ENCODE results near the gene ASB2.
A peak's percentile ranks its signal among the peaks of the same experiment; 100 is the strongest.

Gene ASB2

GRCh38 chr14:93941293-93941910 is 35.0 kb downstream of the ASB2 start:
- H3K4me3 Mint-ChIP-seq: no peak overlapping the region
- H3K27ac Mint-ChIP-seq: peak overlapping the region; percentile 50
- ATAC-seq (no peak), DNase-seq (ENCODE audit: low spot score in 2 of 2) (no peak)
- H3K4me1 Mint-ChIP-seq: peaks cover 23% of the 10 kb centered on the region
- peaks cover 69% of the 10 kb centered on the region for H3K36me3 Mint-ChIP-seq
- H3K9me3 Mint-ChIP-seq: no peaks in the 10 kb centered on the region

- H3K9me3 Mint-ChIP-seq: no peaks in the 10 kb centered on the region
- H3K36me3 Mint-ChIP-seq: peaks cover 67% of the 10 kb centered on the region
- H3K4me1 Mint-ChIP-seq: peaks cover 17% of the 10 kb centered on the region
- H3K27ac Mint-ChIP-seq: peak overlapping the region; percentile 50
- H3K4me3 Mint-ChIP-seq: peak overlapping the region; percentile 0
- ATAC-seq (no peak), DNase-seq (ENCODE audit: low spot score in 2 of 2) (no peak)
Observed at GRCh38 chr14:93940437-93940836, 35.9 kb downstream of the ASB2 start.

GRCh38 chr14:93939304-93940229 is 36.8 kb downstream of the ASB2 start:
- Mint-ChIP-seq H3K9me3 (no peaks in the 10 kb centered on the region), H3K36me3 (peaks cover 59% of the 10 kb centered on the region), H3K4me3 (peak overlapping the region; percentile 41), H3K4me1 (peaks cover 17% of the 10 kb centered on the region), H3K27ac (peak overlapping the region; percentile 50)
- DNase-seq (ENCODE audit: low spot score in 2 of 2) (peak; percentile 97 to 99), ATAC-seq (peak; percentile 96)

GRCh38 chr14:93938751-93939303 is 37.5 kb downstream of the ASB2 start:
- Mint-ChIP-seq H3K36me3 (peaks cover 56% of the 10 kb centered on the region), H3K4me3 (peak overlapping the region; percentile 41), H3K27ac (no peak overlapping the region), H3K9me3 (no peaks in the 10 kb centered on the region), H3K4me1 (peaks cover 17% of the 10 kb centered on the region)
- no peak for ATAC-seq
- DNase-seq (ENCODE audit: low spot score in 2 of 2): no peak

GRCh38 chr14:93937519-93937918 is 38.9 kb downstream of the ASB2 start:
- H3K4me1 Mint-ChIP-seq: peaks cover 17% of the 10 kb centered on the region
- DNase-seq (ENCODE audit: low spot score in 2 of 2) (no peak), ATAC-seq (no peak)
- no peak overlapping the region for H3K27ac Mint-ChIP-seq
- no peak overlapping the region for H3K4me3 Mint-ChIP-seq
- no peaks in the 10 kb centered on the region for H3K9me3 Mint-ChIP-seq
- peaks cover 48% of the 10 kb centered on the region for H3K36me3 Mint-ChIP-seq

GRCh38 chr14:93936926-93937325 is 39.4 kb downstream of the ASB2 start:
- H3K36me3 Mint-ChIP-seq: peaks cover 48% of the 10 kb centered on the region
- peaks cover 17% of the 10 kb centered on the region for H3K4me1 Mint-ChIP-seq
- ATAC-seq (no peak), DNase-seq (ENCODE audit: low spot score in 2 of 2) (no peak)
- H3K27ac Mint-ChIP-seq: no peak overlapping the region
- no peaks in the 10 kb centered on the region for H3K9me3 Mint-ChIP-seq
- H3K4me3 Mint-ChIP-seq: no peak overlapping the region

- Mint-ChIP-seq H3K4me3 (no peak overlapping the region), H3K4me1 (peaks cover 16% of the 10 kb centered on the region), H3K27ac (no peak overlapping the region), H3K9me3 (no peaks in the 10 kb centered on the region), H3K36me3 (peaks cover 43% of the 10 kb centered on the region)
- ATAC-seq: no peak
- no peak for DNase-seq (ENCODE audit: low spot score in 2 of 2)
Observed at GRCh38 chr14:93936245-93936644, 40.1 kb downstream of the ASB2 start.

- no peak for DNase-seq (ENCODE audit: low spot score in 2 of 2)
- Mint-ChIP-seq H3K36me3 (peaks cover 36% of the 10 kb centered on the region), H3K4me1 (peaks cover 6% of the 10 kb centered on the region), H3K9me3 (no peaks in the 10 kb centered on the region), H3K27ac (no peak overlapping the region), H3K4me3 (no peak overlapping the region)
- ATAC-seq: no peak
Observed at GRCh38 chr14:93935213-93935612, 41.2 kb downstream of the ASB2 start.

GRCh38 chr14:93932642-93933041 is 43.7 kb downstream of the ASB2 start:
- Mint-ChIP-seq H3K9me3 (no peaks in the 10 kb centered on the region), H3K36me3 (peaks cover 23% of the 10 kb centered on the region)
- ATAC-seq: no peak

GRCh38 chr14:93930989-93931307 is 45.4 kb downstream of the ASB2 start:
- no peak overlapping the region for H3K4me3 Mint-ChIP-seq
- no peaks in the 10 kb centered on the region for H3K4me1 Mint-ChIP-seq
- no peak for DNase-seq (ENCODE audit: low spot score in 2 of 2)
- no peaks in the 10 kb centered on the region for H3K9me3 Mint-ChIP-seq
- peaks cover 9% of the 10 kb centered on the region for H3K36me3 Mint-ChIP-seq
- ATAC-seq: no peak
- no peak overlapping the region for H3K27ac Mint-ChIP-seq

More at GRCh38 chr14:93932642-93933041, 43.7 kb downstream of the ASB2 start:
- H3K27ac Mint-ChIP-seq: no peak overlapping the region
- no peak overlapping the region for H3K4me3 Mint-ChIP-seq
- DNase-seq (ENCODE audit: low spot score in 2 of 2): no peak
- H3K4me1 Mint-ChIP-seq: no peaks in the 10 kb centered on the region

- H3K9me3 Mint-ChIP-seq: no peaks in the 10 kb centered on the region
- ATAC-seq: no peak
- no peak overlapping the region for H3K27ac Mint-ChIP-seq
Observed at GRCh38 chr14:93930296-93930988, 45.9 kb downstream of the ASB2 start.

GRCh38 chr14:93929657-93930056 is 46.7 kb downstream of the ASB2 start:
- Mint-ChIP-seq H3K4me1 (no peaks in the 10 kb centered on the region), H3K9me3 (no peaks in the 10 kb centered on the region), H3K27ac (no peak overlapping the region), H3K4me3 (no peak overlapping the region), H3K36me3 (peaks cover 5% of the 10 kb centered on the region)
- DNase-seq (ENCODE audit: low spot score in 2 of 2) (no peak), ATAC-seq (no peak)

More at GRCh38 chr14:93930296-93930988, 45.9 kb downstream of the ASB2 start:
- H3K4me1 Mint-ChIP-seq: no peaks in the 10 kb centered on the region
- peaks cover 5% of the 10 kb centered on the region for H3K36me3 Mint-ChIP-seq
- no peak overlapping the region for H3K4me3 Mint-ChIP-seq
- DNase-seq (ENCODE audit: low spot score in 2 of 2): no peak

GRCh38 chr14:93929048-93929535 is 47.3 kb downstream of the ASB2 start:
- H3K9me3 Mint-ChIP-seq: no peaks in the 10 kb centered on the region
- no peaks in the 10 kb centered on the region for H3K4me1 Mint-ChIP-seq
- H3K27ac Mint-ChIP-seq: no peak overlapping the region
- no peaks in the 10 kb centered on the region for H3K36me3 Mint-ChIP-seq
- DNase-seq (ENCODE audit: low spot score in 2 of 2) (no peak), ATAC-seq (no peak)
- H3K4me3 Mint-ChIP-seq: no peak overlapping the region

GRCh38 chr14:93928184-93929047 is 48.0 kb downstream of the ASB2 start:
- ATAC-seq (no peak), DNase-seq (ENCODE audit: low spot score in 2 of 2) (no peak)
- Mint-ChIP-seq H3K36me3 (no peaks in the 10 kb centered on the region), H3K9me3 (no peaks in the 10 kb centered on the region), H3K4me1 (no peaks in the 10 kb centered on the region), H3K4me3 (no peak overlapping the region), H3K27ac (no peak overlapping the region)
